Upper lobe of right lung (tissue), 1 donor: ENCODE results near the gene CLSTN2. TPM values are rescaled to one million over a fixed set of nuclear protein-coding genes. Genes with fewer than 3 reads are reported as not detected.

Experiments used
- ATAC-seq: fragments of 200-7000 bp; cut with Tn5 transposase; one replicate; pipeline ENCODE4 v1.9.1; 2020; ENCODE audit warnings: mild to moderate bottlenecking, moderate library complexity
- DNase-seq: peaks from one replicate; pipeline ENCODE4 v3.0.0-alpha.2; 2020
- H3K27ac ChIP-seq: fragments of 200-600 bp; one replicate; pipeline ENCODE4 v1.8.0; 2022
- H3K27me3 ChIP-seq: fragments of 200-600 bp; one replicate; pipeline ENCODE4 v1.8.0; 2022; ENCODE audit warnings: mild to moderate bottlenecking
- H3K36me3 ChIP-seq: fragments of 200-600 bp; one replicate; pipeline ENCODE4 v1.8.0; 2022
- H3K4me1 ChIP-seq: fragments of 200-600 bp; one replicate; pipeline ENCODE4 v1.8.0; 2022
- H3K4me3 ChIP-seq: fragments of 200-600 bp; one replicate; pipeline ENCODE4 v1.8.0; 2022; ENCODE audit warnings: mild to moderate bottlenecking
- H3K9me3 ChIP-seq: fragments of 200-600 bp; one replicate; pipeline ENCODE4 v1.8.0; 2022
- intact Hi-C: fragments of 100-400 bp; cut with DNase I; formaldehyde crosslinking; loops from one replicate; pipeline ENCODE4 v1.11.0; 2022
- total RNA-seq: library from RNA; stranded (reverse); fragmentation: NEBNext Ultra II Directional; extraction: Animal tissue kit (Norgen Biotek cat#: 25700); gene quantifications from one replicate; pipeline ENCODE4 v1.2.1, GENCODE V29; 2021
- TF ChIP-seq, protein P1 (sequence below): fragments of 200-600 bp; IDR thresholded peaks from one replicate; pipeline ENCODE4 v1.8.0; 2022; ENCODE audit warnings: antibody characterized with exemption
- donor health status: DM: no; HTN: yes; CAD: no; lungs with severe emphysema.

CLSTN2 gene
- total RNA-seq, 1 donor from 2014 or later, result 3.0 TPM

GRCh38 chr3:140332131-140332530 lies 397.1 kb downstream of the CLSTN2 start:
- ATAC-seq, result no peak
- no peaks in the 10 kb centered on the region for H3K36me3 ChIP-seq
- no peaks in the 10 kb centered on the region for H3K4me1 ChIP-seq

GRCh38 chr3:140334132-140334929 lies 399.3 kb downstream of the CLSTN2 start:
- TF ChIP-seq, protein P1, sequence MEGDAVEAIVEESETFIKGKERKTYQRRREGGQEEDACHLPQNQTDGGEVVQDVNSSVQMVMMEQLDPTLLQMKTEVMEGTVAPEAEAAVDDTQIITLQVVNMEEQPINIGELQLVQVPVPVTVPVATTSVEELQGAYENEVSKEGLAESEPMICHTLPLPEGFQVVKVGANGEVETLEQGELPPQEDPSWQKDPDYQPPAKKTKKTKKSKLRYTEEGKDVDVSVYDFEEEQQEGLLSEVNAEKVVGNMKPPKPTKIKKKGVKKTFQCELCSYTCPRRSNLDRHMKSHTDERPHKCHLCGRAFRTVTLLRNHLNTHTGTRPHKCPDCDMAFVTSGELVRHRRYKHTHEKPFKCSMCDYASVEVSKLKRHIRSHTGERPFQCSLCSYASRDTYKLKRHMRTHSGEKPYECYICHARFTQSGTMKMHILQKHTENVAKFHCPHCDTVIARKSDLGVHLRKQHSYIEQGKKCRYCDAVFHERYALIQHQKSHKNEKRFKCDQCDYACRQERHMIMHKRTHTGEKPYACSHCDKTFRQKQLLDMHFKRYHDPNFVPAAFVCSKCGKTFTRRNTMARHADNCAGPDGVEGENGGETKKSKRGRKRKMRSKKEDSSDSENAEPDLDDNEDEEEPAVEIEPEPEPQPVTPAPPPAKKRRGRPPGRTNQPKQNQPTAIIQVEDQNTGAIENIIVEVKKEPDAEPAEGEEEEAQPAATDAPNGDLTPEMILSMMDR, result no peak
- Histone ChIP-seq H3K36me3 (no peaks in the 10 kb centered on the region), H3K4me1 (no peaks in the 10 kb centered on the region), H3K9me3 (no peaks in the 10 kb centered on the region), H3K4me3 (no peak overlapping the region), H3K27me3 (no peaks in the 10 kb centered on the region), H3K27ac (no peak overlapping the region)
- no peak for ATAC-seq
- no peak for DNase-seq
- intact Hi-C loops, result no loop called here

More at GRCh38 chr3:140332131-140332530, 397.1 kb downstream of the CLSTN2 start:
- DNase-seq, result no peak
- TF ChIP-seq, protein P1, result no peak
- Histone ChIP-seq H3K4me3 (no peak overlapping the region), H3K27me3 (no peaks in the 10 kb centered on the region), H3K9me3 (no peaks in the 10 kb centered on the region), H3K27ac (no peak overlapping the region)
- intact Hi-C loops, result no loop called here

GRCh38 chr3:140336465-140336864 lies 401.5 kb downstream of the CLSTN2 start:
- TF ChIP-seq, protein P1, result no peak
- intact Hi-C loops, result no loop called here
- Histone ChIP-seq H3K4me1 (no peaks in the 10 kb centered on the region), H3K27ac (no peak overlapping the region), H3K36me3 (no peaks in the 10 kb centered on the region), H3K4me3 (no peak overlapping the region), H3K27me3 (no peaks in the 10 kb centered on the region), H3K9me3 (no peaks in the 10 kb centered on the region)
- no peak for ATAC-seq
- DNase-seq, result no peak

- Histone ChIP-seq H3K27ac (no peak overlapping the region), H3K9me3 (no peaks in the 10 kb centered on the region), H3K4me1 (no peaks in the 10 kb centered on the region), H3K27me3 (no peaks in the 10 kb centered on the region), H3K36me3 (no peaks in the 10 kb centered on the region), H3K4me3 (no peak overlapping the region)
- DNase-seq (no peak), ATAC-seq (no peak)
- intact Hi-C loops, result no loop called here
- TF ChIP-seq, protein P1, result no peak
These were observed 403.9 kb downstream of the CLSTN2 start for GRCh38 chr3:140338916-140339315.

GRCh38 chr3:140341203-140341602 lies 406.2 kb downstream of the CLSTN2 start:
- no peak for DNase-seq

More at GRCh38 chr3:140341203-140341602, 406.2 kb downstream of the CLSTN2 start:
- Histone ChIP-seq H3K4me3 (no peak overlapping the region), H3K27me3 (no peaks in the 10 kb centered on the region), H3K36me3 (no peaks in the 10 kb centered on the region), H3K4me1 (no peaks in the 10 kb centered on the region), H3K9me3 (no peaks in the 10 kb centered on the region), H3K27ac (no peak overlapping the region)
- intact Hi-C loops, result no loop called here
- no peak for ATAC-seq
- TF ChIP-seq, protein P1, result no peak
